GM13976 (cell line): ENCODE data around the gene ZP1.

Source experiments
- DNase-seq: peaks from one replicate; pipeline ENCODE4 v3.0.0; 2012; ENCODE audit warnings: low spot score
- CTCF ChIP-seq: IDR thresholded peaks from 2 replicates; pipeline ENCODE4 v1.5.1; 2012; ENCODE audit warnings: borderline replicate concordance, mild to moderate bottlenecking; ENCODE audit not compliant: insufficient read depth; ENCODE audit errors: extremely low read depth, missing control alignments, control extremely low read depth
- in situ Hi-C: fragments of 300-500 bp; cut with MboI; formaldehyde crosslinking; loops from one replicate; pipeline ENCODE4 v1.12.0; 2022; ENCODE audit warnings: low sequenced_read_pairs, mixed read lengths, inconsistent platforms; ENCODE audit not compliant: unreplicated experiment

The ZP1 gene

GRCh38 chr11:60854847-60855725 is 12.3 kb upstream of the ZP1 start:
- in situ Hi-C loops = no loop called here
- no peak for TF ChIP-seq CTCF
- no peak for DNase-seq

- in situ Hi-C loops = no loop called here
- TF ChIP-seq CTCF = no peak
- DNase-seq = no peak
These were observed 11.4 kb upstream of the ZP1 start, which contains the start of gene PTGDR2 for GRCh38 chr11:60855726-60856633. Gene PTGDR2, minus strand, starts transcription at chr11:60855950. Its CDS starts 2,228 bp downstream, at chr11:60853722.

GRCh38 chr11:60857378-60858232 is 9.7 kb upstream of the ZP1 start:
- in situ Hi-C loops = no loop called here

GRCh38 chr11:60858236-60858635 is 9.1 kb upstream of the ZP1 start:
- no peak for DNase-seq
- in situ Hi-C loops = no loop called here
- no peak for TF ChIP-seq CTCF

More at GRCh38 chr11:60857378-60858232, 9.7 kb upstream of the ZP1 start:
- no peak for DNase-seq
- TF ChIP-seq CTCF = no peak

- in situ Hi-C loops = no loop called here
- DNase-seq = no peak
- no peak for TF ChIP-seq CTCF
These were observed 8.4 kb upstream of the ZP1 start for GRCh38 chr11:60858731-60859464.
